ENCODE measurements around the gene POU2F2.

POU2F2 gene

DNA sequence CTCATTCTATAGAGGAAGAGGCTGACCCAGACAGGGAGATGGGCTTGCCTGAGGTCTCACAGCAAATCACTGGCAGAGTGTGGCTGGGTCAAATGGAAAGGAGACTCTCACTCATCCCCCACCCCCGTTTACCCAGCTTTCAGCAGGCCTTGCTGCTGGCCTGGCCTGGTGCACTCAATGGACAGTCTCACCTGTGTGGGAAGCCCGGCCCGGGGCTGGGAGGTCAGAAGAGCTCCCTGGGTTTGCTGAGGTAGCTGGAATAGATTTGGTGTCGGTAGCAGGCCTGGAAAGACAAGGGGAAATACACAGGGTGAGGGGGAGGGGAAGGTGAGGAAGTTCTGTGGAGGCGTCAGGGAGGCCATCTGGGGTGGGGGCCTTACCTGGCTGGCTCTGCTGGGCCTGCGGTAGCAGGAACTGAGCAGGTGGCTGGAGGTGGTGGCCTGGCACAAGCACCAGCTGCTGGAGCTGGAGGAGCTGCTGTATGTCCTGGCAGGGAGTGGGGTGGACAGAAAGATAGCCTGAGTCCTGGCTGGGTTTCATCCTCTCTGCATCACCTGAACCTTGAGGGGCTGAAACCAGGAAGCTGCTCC lies 32.8 kb downstream of the POU2F2 start:
- H3K4me3 ChIP-seq (ENCODE audit: low read depth, low read length): no peak overlapping the region
- TF ChIP-seq, protein P1, sequence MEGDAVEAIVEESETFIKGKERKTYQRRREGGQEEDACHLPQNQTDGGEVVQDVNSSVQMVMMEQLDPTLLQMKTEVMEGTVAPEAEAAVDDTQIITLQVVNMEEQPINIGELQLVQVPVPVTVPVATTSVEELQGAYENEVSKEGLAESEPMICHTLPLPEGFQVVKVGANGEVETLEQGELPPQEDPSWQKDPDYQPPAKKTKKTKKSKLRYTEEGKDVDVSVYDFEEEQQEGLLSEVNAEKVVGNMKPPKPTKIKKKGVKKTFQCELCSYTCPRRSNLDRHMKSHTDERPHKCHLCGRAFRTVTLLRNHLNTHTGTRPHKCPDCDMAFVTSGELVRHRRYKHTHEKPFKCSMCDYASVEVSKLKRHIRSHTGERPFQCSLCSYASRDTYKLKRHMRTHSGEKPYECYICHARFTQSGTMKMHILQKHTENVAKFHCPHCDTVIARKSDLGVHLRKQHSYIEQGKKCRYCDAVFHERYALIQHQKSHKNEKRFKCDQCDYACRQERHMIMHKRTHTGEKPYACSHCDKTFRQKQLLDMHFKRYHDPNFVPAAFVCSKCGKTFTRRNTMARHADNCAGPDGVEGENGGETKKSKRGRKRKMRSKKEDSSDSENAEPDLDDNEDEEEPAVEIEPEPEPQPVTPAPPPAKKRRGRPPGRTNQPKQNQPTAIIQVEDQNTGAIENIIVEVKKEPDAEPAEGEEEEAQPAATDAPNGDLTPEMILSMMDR (IDR thresholded peaks at IDR 0.05; ENCODE audit: low read depth, low read length, missing control alignments): no peak
- DNase-seq (ENCODE audit: low read depth): no peak

DNA sequence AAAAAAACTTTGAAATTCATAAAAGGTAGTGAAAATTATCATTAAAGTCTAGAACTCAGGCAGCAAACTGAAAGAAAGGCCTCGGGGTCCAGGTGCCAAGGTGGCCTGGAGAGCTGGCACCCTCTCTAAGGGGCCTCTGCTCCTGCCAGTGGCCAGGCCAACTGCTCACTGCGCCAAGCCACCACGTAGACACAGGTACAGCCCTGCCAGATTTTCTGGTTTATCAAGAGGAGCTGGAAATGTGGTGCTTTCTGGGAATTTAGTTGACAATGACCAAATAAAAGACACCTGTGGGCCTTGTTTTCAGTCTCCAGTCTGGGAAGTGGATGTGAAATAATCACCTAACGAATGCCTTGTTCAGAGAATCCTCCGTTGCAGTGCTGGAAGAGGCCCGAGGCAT lies 33.5 kb downstream of the POU2F2 start:
- no peak overlapping the region for H3K4me3 ChIP-seq (ENCODE audit: low read depth, low read length)
- no peak for DNase-seq (ENCODE audit: low read depth)
- TF ChIP-seq, protein P1 (IDR thresholded peaks at IDR 0.05; ENCODE audit: low read depth, low read length, missing control alignments): no peak

GRCh38 chr19:42097461-42097860 lies 34.8 kb downstream of the POU2F2 start:
- H3K4me3 ChIP-seq (ENCODE audit: low read depth, low read length): no peak overlapping the region
- TF ChIP-seq, protein P1 (IDR thresholded peaks at IDR 0.05; ENCODE audit: low read depth, low read length, missing control alignments): no peak
- no peak for DNase-seq (ENCODE audit: low read depth)

- TF ChIP-seq, protein P1 (IDR thresholded peaks at IDR 0.05; ENCODE audit: low read depth, low read length, missing control alignments): no peak
- DNase-seq (ENCODE audit: low read depth): no peak
- no peak overlapping the region for H3K4me3 ChIP-seq (ENCODE audit: low read depth, low read length)
Measured at GRCh38 chr19:42096255-42096837, 35.9 kb downstream of the POU2F2 start.

DNA sequence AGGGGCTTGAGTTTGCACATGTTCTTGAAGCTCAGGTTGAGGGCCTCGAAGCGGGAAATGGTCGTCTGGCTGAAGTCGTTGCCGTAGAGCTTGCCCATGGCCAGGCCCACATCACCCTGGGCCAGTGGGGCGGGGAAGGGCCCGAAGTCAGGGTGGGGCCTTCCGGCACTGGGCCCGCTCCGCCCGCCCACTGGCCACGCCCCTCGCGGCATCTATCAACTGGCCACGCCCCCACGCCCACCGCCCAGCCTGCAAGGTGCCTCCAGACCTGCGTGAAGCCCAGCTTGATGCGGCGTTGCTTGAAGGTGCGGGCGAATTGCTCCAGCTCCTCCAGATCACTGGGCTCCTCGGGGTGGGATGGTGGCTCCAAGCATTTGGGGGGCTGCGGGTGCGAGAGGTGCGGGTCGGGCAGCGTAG lies 36.4 kb downstream of the POU2F2 start:
- TF ChIP-seq, protein P1 (IDR thresholded peaks at IDR 0.05; ENCODE audit: low read depth, low read length, missing control alignments): no peak
- H3K4me3 ChIP-seq (ENCODE audit: low read depth, low read length): no peak overlapping the region
- no peak for DNase-seq (ENCODE audit: low read depth)

DNA sequence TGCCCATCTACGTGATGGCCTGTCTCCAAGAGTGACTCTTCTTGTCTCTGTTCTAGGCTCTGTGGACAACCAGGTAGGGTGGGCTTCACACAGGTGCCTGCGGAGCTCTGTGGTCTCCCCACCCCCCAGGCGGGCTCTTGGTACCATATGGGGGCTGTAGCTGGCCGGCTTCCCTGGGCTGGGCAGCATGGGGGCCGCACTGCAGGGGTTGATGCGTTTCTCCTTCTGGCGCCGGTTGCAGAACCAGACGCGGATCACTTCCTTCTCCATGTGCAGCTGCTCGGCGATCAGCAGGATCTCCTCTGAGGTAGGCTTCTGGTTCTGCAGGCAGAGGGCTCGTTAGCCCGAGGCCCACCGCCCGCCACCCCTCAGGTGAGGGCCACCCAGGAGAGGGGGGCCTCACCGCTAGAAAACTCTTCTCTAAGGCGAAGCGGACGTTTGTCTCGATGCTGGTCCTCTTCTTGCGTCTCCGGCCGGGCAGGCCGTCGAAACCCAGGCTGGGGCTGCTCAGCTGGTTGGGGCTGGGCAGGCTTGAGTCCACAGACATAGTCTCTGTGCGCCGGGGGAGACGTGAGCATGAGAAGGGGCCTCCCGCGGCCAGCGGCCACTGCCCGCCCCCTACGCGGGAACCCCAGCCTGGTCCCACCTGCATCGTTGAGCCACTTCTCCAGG lies 37.0 kb downstream of the POU2F2 start:
- DNase-seq (ENCODE audit: low read depth): no peak
- no peak overlapping the region for H3K4me3 ChIP-seq (ENCODE audit: low read depth, low read length)
- TF ChIP-seq, protein P1 (IDR thresholded peaks at IDR 0.05; ENCODE audit: low read depth, low read length, missing control alignments): no peak

Data from GM12864 (cell line).